ENCODE results near the gene ZFP92.

DNA sequence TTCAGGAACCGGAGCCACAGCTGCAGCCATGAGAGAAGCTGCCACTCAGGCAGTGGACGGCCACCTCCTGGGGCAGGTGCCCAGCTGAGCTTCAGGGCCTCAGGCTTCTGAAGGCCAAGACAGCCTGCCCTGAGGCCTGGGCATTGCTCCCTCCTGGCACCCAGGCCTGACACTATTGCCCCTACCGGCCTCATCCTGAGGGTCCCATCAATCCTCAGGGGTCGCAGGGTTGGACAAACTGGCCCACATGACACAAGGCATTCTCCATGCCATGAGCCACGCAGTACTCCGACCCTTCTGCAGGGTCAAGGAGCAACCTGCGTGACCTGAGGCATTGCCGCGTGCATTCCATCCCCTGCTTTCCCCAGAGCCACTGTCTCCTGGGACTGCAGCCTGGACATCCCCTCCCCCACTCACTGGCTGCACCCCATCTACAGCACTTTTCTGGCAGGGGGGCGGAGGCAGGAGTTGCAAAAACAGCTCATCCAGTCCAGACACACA lies 3.0 kb upstream of the ZFP92 start:
- TF ChIP-seq, protein P1, sequence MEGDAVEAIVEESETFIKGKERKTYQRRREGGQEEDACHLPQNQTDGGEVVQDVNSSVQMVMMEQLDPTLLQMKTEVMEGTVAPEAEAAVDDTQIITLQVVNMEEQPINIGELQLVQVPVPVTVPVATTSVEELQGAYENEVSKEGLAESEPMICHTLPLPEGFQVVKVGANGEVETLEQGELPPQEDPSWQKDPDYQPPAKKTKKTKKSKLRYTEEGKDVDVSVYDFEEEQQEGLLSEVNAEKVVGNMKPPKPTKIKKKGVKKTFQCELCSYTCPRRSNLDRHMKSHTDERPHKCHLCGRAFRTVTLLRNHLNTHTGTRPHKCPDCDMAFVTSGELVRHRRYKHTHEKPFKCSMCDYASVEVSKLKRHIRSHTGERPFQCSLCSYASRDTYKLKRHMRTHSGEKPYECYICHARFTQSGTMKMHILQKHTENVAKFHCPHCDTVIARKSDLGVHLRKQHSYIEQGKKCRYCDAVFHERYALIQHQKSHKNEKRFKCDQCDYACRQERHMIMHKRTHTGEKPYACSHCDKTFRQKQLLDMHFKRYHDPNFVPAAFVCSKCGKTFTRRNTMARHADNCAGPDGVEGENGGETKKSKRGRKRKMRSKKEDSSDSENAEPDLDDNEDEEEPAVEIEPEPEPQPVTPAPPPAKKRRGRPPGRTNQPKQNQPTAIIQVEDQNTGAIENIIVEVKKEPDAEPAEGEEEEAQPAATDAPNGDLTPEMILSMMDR (IDR thresholded peaks at IDR 0.05; ENCODE audit: extremely low read depth in 1 of 2, insufficient read depth in 1 of 2, low read depth in 1 of 2, low read length in 2 of 2): no peak
- TF ChIP-seq POLR2AphosphoS5 (IDR thresholded peaks at IDR 0.05; ENCODE audit: insufficient read depth, low read depth, low read length) (no peak), POLR2A (IDR thresholded peaks at IDR 0.05; ENCODE audit: low read depth, low read length) (no peak), EZH2 (IDR thresholded peaks at IDR 0.05; ENCODE audit: borderline replicate concordance, low read depth, low read length, severe bottlenecking) (no peak)
- TF ChIP-seq, protein P2, sequence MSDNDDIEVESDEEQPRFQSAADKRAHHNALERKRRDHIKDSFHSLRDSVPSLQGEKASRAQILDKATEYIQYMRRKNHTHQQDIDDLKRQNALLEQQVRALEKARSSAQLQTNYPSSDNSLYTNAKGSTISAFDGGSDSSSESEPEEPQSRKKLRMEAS (IDR thresholded peaks at IDR 0.05; ENCODE audit: insufficient read depth, insufficient read length): no peak

Data from endothelial cell of umbilical vein (primary cell).